ENCODE data around the gene TLK1.
"Not testable (repeated sequence)": the region's sequence is repeated elsewhere in the genome, so short reads cannot be mapped to it uniquely, and the experiment has no call there.

Gene TLK1

GRCh38 chr2:171169333-171169732 lies 8.6 kb upstream of the TLK1 start:
- no peak for DNase-seq

GRCh38 chr2:171167352-171167997 lies 6.8 kb upstream of the TLK1 start:
- no peak for DNase-seq

GRCh38 chr2:171166328-171166983 lies 5.8 kb upstream of the TLK1 start:
- no peak for DNase-seq

GRCh38 chr2:171165967-171166327 lies 5.3 kb upstream of the TLK1 start:
- no peak for DNase-seq

GRCh38 chr2:171163261-171163660 lies 2.6 kb upstream of the TLK1 start:
- no peak for DNase-seq

GRCh38 chr2:171162522-171163197 lies 2.0 kb upstream of the TLK1 start:
- DNase-seq = not testable (repeated sequence)

- DNase-seq = peak; percentile 81
Measured at GRCh38 chr2:171160956-171161740, 455 bp upstream of the TLK1 start.

GRCh38 chr2:171159372-171160118 lies 1.1 kb downstream of the TLK1 start:
- peak; percentile 56 for DNase-seq

- DNase-seq = no peak
Measured at GRCh38 chr2:171158790-171159371, 1.8 kb downstream of the TLK1 start.

GRCh38 chr2:171158036-171158789 lies 2.5 kb downstream of the TLK1 start:
- no peak for DNase-seq

GRCh38 chr2:171157109-171157500 lies 3.6 kb downstream of the TLK1 start:
- no peak for DNase-seq

- no peak for DNase-seq
Measured at GRCh38 chr2:171154348-171154747, 6.3 kb downstream of the TLK1 start.

- DNase-seq = no peak
Measured at GRCh38 chr2:171150694-171151285, 9.9 kb downstream of the TLK1 start.

GRCh38 chr2:171149986-171150693 lies 10.6 kb downstream of the TLK1 start:
- DNase-seq = no peak

GRCh38 chr2:171149171-171149938 lies 11.3 kb downstream of the TLK1 start:
- no peak for DNase-seq

- no peak for DNase-seq
Measured at GRCh38 chr2:171147081-171147480, 13.6 kb downstream of the TLK1 start.

GRCh38 chr2:171146633-171147032 lies 14.1 kb downstream of the TLK1 start:
- no peak for DNase-seq

GRCh38 chr2:171146071-171146470 lies 14.6 kb downstream of the TLK1 start:
- no peak for DNase-seq

- DNase-seq = no peak
Measured at GRCh38 chr2:171143670-171144062, 17.0 kb downstream of the TLK1 start.

GRCh38 chr2:171142398-171142797 lies 18.3 kb downstream of the TLK1 start:
- no peak for DNase-seq
